Frontal cortex (tissue), 4 donors: Measurements from ENCODE around the gene EFCAB6. TPM values are rescaled to one million over a fixed set of nuclear protein-coding genes. Genes with fewer than 3 reads are reported as not detected.

Experiments
- DNase-seq, 2 donors: peaks; one replicate each; pipeline ENCODE4 v3.0.0; 2012; ENCODE audit warnings: low spot score in 2 of 2
- FAIRE-seq: peaks from 2 replicates; lab custom pipeline; 2012; peaks lifted over from hg19 to GRCh38; lab: Jason Lieb, UNC
- total RNA-seq: library from RNA; depleted of rRNA; stranded (reverse); fragments of >200 nt; gene quantifications from one replicate; pipeline ENCODE4 v1.2.3, GENCODE V29; 2014
- donor health status: control.
- donor health status: control.
- donor health status: control.

The EFCAB6 gene
- total RNA-seq, 1 donor from 2014 or later = 9.4 TPM

GRCh38 chr22:43831561-43832392 lies 19.7 kb upstream of the EFCAB6 start:
- no peak for FAIRE-seq

GRCh38 chr22:43830931-43831560 lies 18.9 kb upstream of the EFCAB6 start:
- FAIRE-seq (no peak), DNase-seq (no peak)

More at GRCh38 chr22:43831561-43832392, 19.7 kb upstream of the EFCAB6 start:
- DNase-seq = peak in 1 of 2 donors; percentile 28

GRCh38 chr22:43829904-43830851 lies 18.1 kb upstream of the EFCAB6 start:
- no peak for FAIRE-seq
- no peak for DNase-seq

- FAIRE-seq = no peak
Observed at GRCh38 chr22:43828998-43829782, 17.1 kb upstream of the EFCAB6 start.

GRCh38 chr22:43828725-43828997 lies 16.6 kb upstream of the EFCAB6 start:
- FAIRE-seq = no peak
- no peak for DNase-seq

More at GRCh38 chr22:43828998-43829782, 17.1 kb upstream of the EFCAB6 start:
- no peak for DNase-seq

GRCh38 chr22:43827926-43828724 lies 16.0 kb upstream of the EFCAB6 start:
- FAIRE-seq (no peak), DNase-seq (no peak)

- no peak for DNase-seq
- no peak for FAIRE-seq
Observed at GRCh38 chr22:43827003-43827735, 15.1 kb upstream of the EFCAB6 start.

GRCh38 chr22:43826142-43827002 lies 14.3 kb upstream of the EFCAB6 start:
- DNase-seq (no peak), FAIRE-seq (no peak)

- FAIRE-seq (no peak), DNase-seq (no peak)
Observed at GRCh38 chr22:43825651-43826050, 13.5 kb upstream of the EFCAB6 start.

GRCh38 chr22:43824724-43825420 lies 12.8 kb upstream of the EFCAB6 start:
- FAIRE-seq = no peak
- DNase-seq = no peak

- FAIRE-seq = no peak
- DNase-seq = no peak
Observed at GRCh38 chr22:43823911-43824665, 12.0 kb upstream of the EFCAB6 start.

- no peak for DNase-seq
- no peak for FAIRE-seq
Observed at GRCh38 chr22:43823353-43823908, 11.3 kb upstream of the EFCAB6 start.

- FAIRE-seq = no peak
- DNase-seq = no peak
Observed at GRCh38 chr22:43821606-43822425, 9.7 kb upstream of the EFCAB6 start.

- DNase-seq (no peak), FAIRE-seq (no peak)
Observed at GRCh38 chr22:43820651-43821305, 8.7 kb upstream of the EFCAB6 start.
